Testis (tissue), 2 donors: ENCODE data around the gene HMGN4.

ENCODE experiments used
- POLR2A ChIP-seq: fragments of 450-650 bp; IDR thresholded peaks from one replicate; pipeline ENCODE4 v1.6.1; 2017; ENCODE audit warnings: antibody characterized with exemption, mild to moderate bottlenecking, moderate library complexity
- TF ChIP-seq, protein P1 (sequence below), 3 experiments: fragments of 450-650 bp in 2 of 3; fragments of 200-600 bp in 1 of 3; sonication (generic) in 1 of 3; IDR thresholded peaks; one replicate each; pipeline ENCODE4 v1.5.1; 2016 to 2019; ENCODE audit warnings: antibody characterized with exemption in 3 of 3, mild to moderate bottlenecking in 2 of 3, moderate library complexity in 1 of 3

GRCh38 chr6:26570027-26570809 lies 32.1 kb downstream of the HMGN4 start:
- TF ChIP-seq, protein P1, sequence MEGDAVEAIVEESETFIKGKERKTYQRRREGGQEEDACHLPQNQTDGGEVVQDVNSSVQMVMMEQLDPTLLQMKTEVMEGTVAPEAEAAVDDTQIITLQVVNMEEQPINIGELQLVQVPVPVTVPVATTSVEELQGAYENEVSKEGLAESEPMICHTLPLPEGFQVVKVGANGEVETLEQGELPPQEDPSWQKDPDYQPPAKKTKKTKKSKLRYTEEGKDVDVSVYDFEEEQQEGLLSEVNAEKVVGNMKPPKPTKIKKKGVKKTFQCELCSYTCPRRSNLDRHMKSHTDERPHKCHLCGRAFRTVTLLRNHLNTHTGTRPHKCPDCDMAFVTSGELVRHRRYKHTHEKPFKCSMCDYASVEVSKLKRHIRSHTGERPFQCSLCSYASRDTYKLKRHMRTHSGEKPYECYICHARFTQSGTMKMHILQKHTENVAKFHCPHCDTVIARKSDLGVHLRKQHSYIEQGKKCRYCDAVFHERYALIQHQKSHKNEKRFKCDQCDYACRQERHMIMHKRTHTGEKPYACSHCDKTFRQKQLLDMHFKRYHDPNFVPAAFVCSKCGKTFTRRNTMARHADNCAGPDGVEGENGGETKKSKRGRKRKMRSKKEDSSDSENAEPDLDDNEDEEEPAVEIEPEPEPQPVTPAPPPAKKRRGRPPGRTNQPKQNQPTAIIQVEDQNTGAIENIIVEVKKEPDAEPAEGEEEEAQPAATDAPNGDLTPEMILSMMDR (IDR thresholded peaks at IDR 0.05), result no peak
- TF ChIP-seq POLR2A, result no peak
